T-helper 17 cell (primary cell): ENCODE results near the gene MTCL3.
A peak's percentile ranks its signal among the peaks of the same experiment; 100 is the strongest.

ENCODE experiments used
- ATAC-seq: fragments of 150-1000 bp; cut with Tn5 transposase; 2 replicates; pipeline ENCODE4 v1.10.0; 2021; ENCODE audit warnings: mild to moderate bottlenecking, moderate library complexity
- DNase-seq, 3 donors: peaks; one replicate each; pipeline versions ENCODE4 v3.0.0 to v3.0.0-alpha.2; 2020 to 2021
- H3K9me3 ChIP-seq: one replicate; pipeline ENCODE4 v1.7.0; 2013; ENCODE audit warnings: low read length, mild to moderate bottlenecking; ENCODE audit not compliant: control insufficient read depth, poor library complexity, severe bottlenecking
- H3K27ac Mint-ChIP-seq: one replicate; pipeline ENCODE4 v1.8.0; 2022; ENCODE audit warnings: mild to moderate bottlenecking, moderate library complexity, mixed read lengths
- H3K27me3 Mint-ChIP-seq: one replicate; pipeline ENCODE4 v1.8.0; 2022; ENCODE audit warnings: mixed read lengths
- H3K36me3 Mint-ChIP-seq: one replicate; pipeline ENCODE4 v1.8.0; 2022; ENCODE audit warnings: low read depth, mixed read lengths
- H3K4me1 Mint-ChIP-seq: one replicate; pipeline ENCODE4 v1.8.0; 2022; ENCODE audit warnings: mild to moderate bottlenecking, mixed read lengths
- H3K4me3 Mint-ChIP-seq: one replicate; pipeline ENCODE4 v1.8.0; 2022; ENCODE audit warnings: mild to moderate bottlenecking, moderate library complexity, mixed read lengths

Gene MTCL3

DNA sequence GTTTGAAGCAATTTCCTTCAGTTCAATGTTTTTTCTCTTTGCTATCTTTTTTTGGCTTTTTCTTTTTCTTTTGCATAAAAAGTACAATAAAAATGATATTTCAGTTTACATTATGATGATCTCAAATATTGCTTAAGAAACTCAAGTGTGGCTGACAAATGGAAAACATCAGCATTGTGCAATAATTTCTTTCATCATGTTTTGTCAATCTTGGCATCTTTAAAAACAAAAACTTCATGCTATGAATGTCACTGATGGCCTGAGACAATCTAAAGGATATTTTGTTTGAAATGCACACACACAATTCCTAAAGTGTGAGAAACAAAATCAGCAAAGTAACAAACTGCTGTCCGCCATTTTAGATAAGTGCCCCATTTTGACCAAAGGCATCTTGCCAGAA, 13.9 kb upstream of the MTCL3 start:
- H3K27ac Mint-ChIP-seq = no peak overlapping the region
- no peaks in the 10 kb centered on the region for H3K36me3 Mint-ChIP-seq
- H3K4me1 Mint-ChIP-seq = no peaks in the 10 kb centered on the region
- DNase-seq (no peak), ATAC-seq (no peak)
- H3K9me3 ChIP-seq = no peaks in the 10 kb centered on the region
- no peak overlapping the region for H3K4me3 Mint-ChIP-seq
- H3K27me3 Mint-ChIP-seq = peaks cover 30% of the 10 kb centered on the region

DNA sequence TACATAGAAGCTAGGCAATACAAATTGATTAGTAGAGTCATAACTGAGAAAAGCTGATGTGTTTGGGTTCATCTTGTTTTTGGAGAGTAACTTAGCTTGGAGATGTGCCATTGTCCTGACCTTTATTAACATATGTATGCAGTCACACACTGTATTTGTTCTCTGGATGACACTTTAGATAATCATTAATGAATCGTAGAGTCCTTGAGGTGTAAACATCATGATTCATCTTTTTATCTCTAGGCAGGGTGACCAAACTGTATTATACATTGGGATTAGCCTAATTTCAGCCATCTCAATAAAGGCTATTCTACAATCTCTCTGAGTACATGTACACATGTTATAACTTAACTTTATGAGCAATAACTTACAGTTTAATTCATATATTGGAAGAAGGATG, 3.6 kb upstream of the MTCL3 start:
- H3K36me3 Mint-ChIP-seq = peaks cover 2% of the 10 kb centered on the region
- H3K27ac Mint-ChIP-seq = no peak overlapping the region
- no peaks in the 10 kb centered on the region for H3K9me3 ChIP-seq
- no peak overlapping the region for H3K4me3 Mint-ChIP-seq
- H3K4me1 Mint-ChIP-seq = peaks cover 14% of the 10 kb centered on the region
- no peak for DNase-seq
- H3K27me3 Mint-ChIP-seq = peaks cover 58% of the 10 kb centered on the region
- no peak for ATAC-seq

DNA sequence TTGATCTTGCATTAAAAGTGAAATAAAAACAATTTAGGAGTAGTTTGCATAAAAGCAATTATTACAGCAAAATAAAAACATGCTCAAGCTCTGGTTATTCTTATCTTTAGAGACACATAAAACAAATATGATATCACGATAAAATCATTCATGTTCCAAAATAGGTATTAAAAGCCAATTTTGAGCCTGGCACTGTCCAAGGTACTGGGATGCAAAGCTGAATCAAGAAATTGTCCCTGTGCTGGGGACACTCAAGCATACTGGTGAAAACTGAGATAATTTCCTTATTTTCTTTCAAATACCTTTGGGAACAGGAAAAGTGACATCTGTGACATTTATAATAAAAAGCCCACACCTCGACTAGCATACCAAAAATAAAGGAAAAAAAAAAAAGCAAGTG, 931 bp upstream of the MTCL3 start:
- Mint-ChIP-seq H3K4me3 (no peak overlapping the region), H3K27ac (no peak overlapping the region), H3K27me3 (peaks cover 46% of the 10 kb centered on the region), H3K4me1 (peaks cover 24% of the 10 kb centered on the region), H3K36me3 (peaks cover 2% of the 10 kb centered on the region)
- DNase-seq (no peak), ATAC-seq (no peak)
- no peaks in the 10 kb centered on the region for H3K9me3 ChIP-seq

- Mint-ChIP-seq H3K27ac (peak overlapping the region; percentile 37), H3K4me3 (peak overlapping the region; percentile 89), H3K4me1 (peaks cover 28% of the 10 kb centered on the region)
These were observed 292 bp upstream of the MTCL3 start for GRCh38 chr6:127519469-127519785.

DNA sequence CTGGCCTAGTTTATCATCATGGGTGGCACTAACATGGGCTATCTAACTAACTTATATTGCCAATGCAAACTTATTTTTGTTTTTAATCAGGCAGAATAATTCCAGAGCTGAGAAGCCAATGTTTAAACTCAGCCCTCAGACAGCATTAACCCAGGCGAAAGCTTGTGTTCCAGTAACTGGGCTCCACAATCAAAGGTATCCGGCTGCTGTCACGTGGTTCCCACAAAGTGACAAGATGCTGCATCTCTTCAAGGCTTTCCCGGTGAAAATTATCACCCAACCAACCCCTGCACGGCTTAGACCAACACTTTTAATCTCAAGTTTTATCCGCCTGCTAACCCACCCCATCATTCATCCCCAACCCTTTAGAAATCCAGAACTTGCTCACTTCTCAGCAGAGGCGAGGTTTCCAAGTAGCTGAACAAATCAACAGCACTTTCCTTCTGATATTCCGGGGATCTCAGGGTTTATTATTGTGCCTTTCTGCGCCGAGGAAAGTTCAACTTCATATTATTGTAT, 885 bp downstream of the MTCL3 start:
- H3K27ac Mint-ChIP-seq = no peak overlapping the region
- ATAC-seq (no peak), DNase-seq (no peak)
- H3K4me3 Mint-ChIP-seq = peak overlapping the region; percentile 89
- H3K36me3 Mint-ChIP-seq = peaks cover 2% of the 10 kb centered on the region
- no peaks in the 10 kb centered on the region for H3K9me3 ChIP-seq
- peaks cover 31% of the 10 kb centered on the region for H3K27me3 Mint-ChIP-seq
- peaks cover 32% of the 10 kb centered on the region for H3K4me1 Mint-ChIP-seq

More at GRCh38 chr6:127519469-127519785, 292 bp upstream of the MTCL3 start:
- ATAC-seq (no peak), DNase-seq (no peak)
- H3K9me3 ChIP-seq = no peaks in the 10 kb centered on the region
- Mint-ChIP-seq H3K36me3 (peaks cover 2% of the 10 kb centered on the region), H3K27me3 (peaks cover 40% of the 10 kb centered on the region)

DNA sequence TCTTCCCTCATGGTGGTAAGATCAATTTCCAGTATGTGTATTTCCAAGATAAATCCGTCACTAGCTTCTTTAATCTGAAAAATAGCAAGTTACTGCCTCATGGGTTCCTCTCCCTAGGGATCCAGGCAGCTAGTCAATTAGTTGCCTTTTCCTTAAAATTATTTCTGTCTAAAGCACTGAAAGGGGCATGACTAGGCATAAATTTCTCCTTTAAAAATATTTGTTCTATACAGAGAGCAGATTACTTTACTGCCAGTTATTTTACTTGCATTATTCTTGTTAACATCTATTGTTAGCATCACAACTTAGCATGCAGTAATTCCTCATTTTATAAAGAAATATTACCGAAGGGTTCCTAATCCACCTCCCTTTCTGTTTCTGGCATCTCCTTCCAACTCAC, 1.4 kb downstream of the MTCL3 start:
- Mint-ChIP-seq H3K4me1 (peaks cover 32% of the 10 kb centered on the region), H3K4me3 (no peak overlapping the region), H3K36me3 (peaks cover 2% of the 10 kb centered on the region), H3K27ac (no peak overlapping the region), H3K27me3 (peaks cover 31% of the 10 kb centered on the region)
- ATAC-seq = no peak
- no peaks in the 10 kb centered on the region for H3K9me3 ChIP-seq
- no peak for DNase-seq

DNA sequence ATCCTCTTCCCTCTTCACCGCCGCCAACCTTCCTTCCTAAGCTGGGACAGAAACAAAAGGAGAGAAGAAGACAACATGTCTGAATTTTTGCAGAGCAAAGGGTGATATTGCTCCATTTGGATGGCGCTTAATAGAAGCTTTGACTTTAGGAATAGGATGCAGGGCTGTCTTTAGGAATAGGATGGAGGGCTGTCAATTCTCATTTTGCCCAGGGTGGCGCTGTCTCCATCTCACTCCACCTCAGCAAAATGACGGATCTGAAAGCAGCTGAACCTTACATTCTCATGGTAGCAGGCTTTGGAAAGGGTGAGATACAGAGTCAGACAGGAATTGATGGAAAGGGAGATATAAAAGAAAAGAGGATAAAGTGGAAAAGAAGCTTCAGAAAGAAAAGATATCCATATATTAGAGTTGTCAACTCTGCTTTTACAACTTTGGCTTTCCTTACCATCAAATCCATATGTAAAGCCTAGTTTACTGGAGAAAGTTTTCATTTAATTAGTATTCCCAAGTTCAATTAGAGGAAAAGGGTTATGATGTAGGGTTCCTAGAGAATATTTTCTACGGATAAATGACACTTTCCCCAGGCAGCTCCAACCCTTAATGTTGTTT, 2.4 kb downstream of the MTCL3 start:
- ATAC-seq (peak; percentile 57), DNase-seq (peak in 1 of 3 donors; percentile 32)
- H3K4me1 Mint-ChIP-seq = peaks cover 32% of the 10 kb centered on the region
- peaks cover 26% of the 10 kb centered on the region for H3K27me3 Mint-ChIP-seq
- peaks cover 2% of the 10 kb centered on the region for H3K36me3 Mint-ChIP-seq
- H3K27ac Mint-ChIP-seq = peak overlapping the region; percentile 85
- peak overlapping the region; percentile 94 for H3K4me3 Mint-ChIP-seq
- no peaks in the 10 kb centered on the region for H3K9me3 ChIP-seq

GRCh38 chr6:127515794-127516661, 3.1 kb downstream of the MTCL3 start:
- H3K9me3 ChIP-seq = no peaks in the 10 kb centered on the region
- H3K4me1 Mint-ChIP-seq = peaks cover 32% of the 10 kb centered on the region
- peaks cover 2% of the 10 kb centered on the region for H3K36me3 Mint-ChIP-seq
- DNase-seq (peak; percentile 63 to 73 (median 72)), ATAC-seq (peak; percentile 76)
- peak overlapping the region; percentile 85 for H3K27ac Mint-ChIP-seq
- peaks cover 19% of the 10 kb centered on the region for H3K27me3 Mint-ChIP-seq
- H3K4me3 Mint-ChIP-seq = peak overlapping the region; percentile 94

DNA sequence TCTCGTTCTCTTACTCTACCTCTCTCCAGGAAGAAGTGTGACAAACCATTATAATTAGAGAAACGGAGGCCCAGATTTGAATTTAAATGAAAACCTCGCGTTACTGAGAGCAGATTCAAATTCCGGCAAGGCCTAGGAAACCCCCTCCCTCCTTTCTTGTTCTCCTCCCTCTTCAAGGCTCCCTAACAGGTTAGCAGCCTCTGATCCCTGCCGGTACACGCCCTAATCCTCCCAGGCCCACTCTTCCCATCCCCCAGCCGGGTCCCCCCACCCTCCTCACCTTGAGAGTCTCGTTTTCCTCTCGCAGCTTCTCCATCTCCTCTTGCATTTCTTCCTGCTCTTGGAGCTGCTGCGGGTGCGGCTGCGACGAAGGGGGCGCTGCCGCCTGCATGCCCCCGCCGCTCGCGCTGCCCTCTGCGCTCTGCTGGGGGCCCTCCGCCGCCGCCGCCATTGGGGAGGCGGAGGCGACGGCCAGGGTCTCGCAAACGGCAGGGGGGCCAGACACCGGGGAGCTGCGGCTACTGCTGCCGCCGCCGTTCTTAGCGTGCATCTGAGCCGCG, 3.8 kb downstream of the MTCL3 start:
- Mint-ChIP-seq H3K4me3 (peak overlapping the region; percentile 94), H3K27ac (peak overlapping the region; percentile 72), H3K27me3 (peaks cover 18% of the 10 kb centered on the region), H3K36me3 (peaks cover 2% of the 10 kb centered on the region), H3K4me1 (peaks cover 32% of the 10 kb centered on the region)
- H3K9me3 ChIP-seq = no peaks in the 10 kb centered on the region
- ATAC-seq (peak; percentile 21), DNase-seq (peak in 2 of 3 donors; percentile 12 to 43)

DNA sequence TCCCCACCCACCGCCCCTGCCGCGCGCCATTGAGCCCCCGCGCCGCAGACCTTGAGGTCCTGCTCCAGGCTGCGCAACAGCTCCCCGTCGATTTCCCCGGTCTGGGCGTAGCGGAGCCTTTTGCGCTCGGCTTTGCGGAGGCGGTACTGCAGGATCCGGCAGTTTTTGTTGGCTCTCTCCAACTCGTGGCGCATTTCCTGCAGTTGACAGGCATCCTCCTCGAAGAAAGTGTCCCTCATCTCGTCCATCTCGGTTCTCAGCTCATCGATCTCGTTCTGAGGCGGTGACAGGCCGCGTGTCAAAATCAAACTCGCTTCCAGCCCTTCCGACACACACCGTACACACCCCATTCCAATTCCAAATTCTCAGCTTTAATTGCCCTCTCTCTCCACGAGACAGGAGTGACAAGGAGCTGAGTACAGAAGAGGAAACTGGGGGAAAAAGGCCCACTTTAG, 4.3 kb downstream of the MTCL3 start:
- Mint-ChIP-seq H3K27me3 (peaks cover 13% of the 10 kb centered on the region), H3K4me3 (peak overlapping the region; percentile 94), H3K4me1 (peaks cover 32% of the 10 kb centered on the region), H3K27ac (peak overlapping the region; percentile 72), H3K36me3 (peaks cover 2% of the 10 kb centered on the region)
- ATAC-seq (peak; percentile 35), DNase-seq (peak; percentile 22 to 36 (median 35))
- no peaks in the 10 kb centered on the region for H3K9me3 ChIP-seq

- ATAC-seq (no peak), DNase-seq (no peak)
- H3K9me3 ChIP-seq = no peaks in the 10 kb centered on the region
- peak overlapping the region; percentile 72 for H3K27ac Mint-ChIP-seq
- H3K36me3 Mint-ChIP-seq = peaks cover 2% of the 10 kb centered on the region
- peak overlapping the region; percentile 94 for H3K4me3 Mint-ChIP-seq
- H3K27me3 Mint-ChIP-seq = peaks cover 8% of the 10 kb centered on the region
- peaks cover 29% of the 10 kb centered on the region for H3K4me1 Mint-ChIP-seq
These were observed 4.9 kb downstream of the MTCL3 start for GRCh38 chr6:127514179-127514772.

DNA sequence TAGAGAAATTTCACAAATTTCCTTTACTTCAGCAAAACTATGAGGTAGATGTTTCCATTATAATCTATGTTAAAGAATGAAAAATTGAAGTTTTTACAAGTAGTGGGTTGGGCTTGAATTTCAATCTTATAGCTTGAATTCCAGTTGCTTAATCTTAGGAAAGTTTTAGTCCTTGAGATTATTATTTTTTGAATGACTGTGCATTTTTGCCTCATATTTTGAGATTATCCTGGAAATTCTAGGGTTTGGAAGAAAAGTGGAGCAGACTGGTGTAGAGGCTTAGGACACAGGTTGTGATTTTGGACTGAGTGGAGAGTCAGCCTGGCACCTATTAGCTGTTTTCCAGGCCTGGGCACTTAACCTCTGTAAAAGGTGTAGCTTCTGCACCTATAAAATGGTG, 5.7 kb downstream of the MTCL3 start:
- Mint-ChIP-seq H3K27me3 (peaks cover 2% of the 10 kb centered on the region), H3K4me1 (peaks cover 20% of the 10 kb centered on the region), H3K27ac (no peak overlapping the region), H3K36me3 (peaks cover 4% of the 10 kb centered on the region), H3K4me3 (no peak overlapping the region)
- DNase-seq (no peak), ATAC-seq (no peak)
- no peaks in the 10 kb centered on the region for H3K9me3 ChIP-seq

GRCh38 chr6:127510876-127511275, 8.3 kb downstream of the MTCL3 start:
- H3K27me3 Mint-ChIP-seq = no peaks in the 10 kb centered on the region
- H3K4me1 Mint-ChIP-seq = peaks cover 11% of the 10 kb centered on the region
- no peak overlapping the region for H3K4me3 Mint-ChIP-seq
- H3K27ac Mint-ChIP-seq = no peak overlapping the region
- no peak for DNase-seq
- H3K36me3 Mint-ChIP-seq = peaks cover 4% of the 10 kb centered on the region
- no peak for ATAC-seq
- H3K9me3 ChIP-seq = no peaks in the 10 kb centered on the region
